Neural cell (in vitro differentiated cells): ENCODE data around the gene NYAP2. TPM values are rescaled to one million over a fixed set of nuclear protein-coding genes. Genes with fewer than 3 reads are reported as not detected.

Experiments
- H2AFZ ChIP-seq: fragments of 200-600, 300-800 bp; sonication (generic), shearing (Covaris generic); 2 replicates; pipeline ENCODE4 v1.6.0; 2014; ENCODE audit warnings: low read depth, mild to moderate bottlenecking, antibody characterized with exemption, low read length, moderate library complexity
- H3F3A ChIP-seq: fragments of 200-600 bp; shearing (Covaris generic); 2 replicates; pipeline ENCODE4 v1.6.1; 2016; ENCODE audit warnings: mild to moderate bottlenecking, moderate library complexity, mixed read lengths, antibody characterized with exemption, low read length; ENCODE audit not compliant: insufficient read depth, poor library complexity, severe bottlenecking
- H3K27ac ChIP-seq: fragments of 200-600, 300-800 bp; sonication (generic), shearing (Covaris generic); 2 replicates; pipeline ENCODE4 v1.5.1; 2014; ENCODE audit warnings: mild to moderate bottlenecking, low read length, moderate library complexity
- H3K27me3 ChIP-seq: fragments of 300-800, 200-600 bp; sonication (generic), shearing (Covaris generic); 2 replicates; pipeline ENCODE4 v1.6.0; 2014; ENCODE audit warnings: mild to moderate bottlenecking, low read depth, low read length, moderate library complexity; ENCODE audit not compliant: insufficient read depth
- H3K36me3 ChIP-seq: fragments of 300-800, 200-600 bp; sonication (generic), shearing (Covaris generic); 2 replicates; pipeline ENCODE4 v1.5.1; 2014; ENCODE audit warnings: mild to moderate bottlenecking, antibody characterized with exemption, low read length, moderate library complexity; ENCODE audit not compliant: insufficient read depth
- H3K4me2 ChIP-seq: fragments of 300-800, 200-600 bp; sonication (generic), shearing (Covaris generic); 2 replicates; pipeline ENCODE4 v1.6.0; 2014; ENCODE audit warnings: mild to moderate bottlenecking, low read length
- H3K4me3 ChIP-seq: fragments of 300-800, 200-600 bp; sonication (generic), shearing (Covaris generic); 2 replicates; pipeline ENCODE4 v1.5.1; 2014; ENCODE audit warnings: mild to moderate bottlenecking, low read length, moderate library complexity
- H3K79me2 ChIP-seq: fragments of 200-600 bp; shearing (Covaris generic); replicated peaks from 2 replicates; pipeline ENCODE4 v1.6.0; 2014; ENCODE audit warnings: mild to moderate bottlenecking, low read length, moderate library complexity; ENCODE audit not compliant: insufficient read depth
- H3K9ac ChIP-seq: fragments of 300-800, 200-600 bp; sonication (generic), shearing (Covaris generic); 2 replicates; pipeline ENCODE4 v1.6.1; 2016; ENCODE audit warnings: mild to moderate bottlenecking, low read length, mixed read lengths
- H3K9me2 ChIP-seq: fragments of 200-600 bp; shearing (Covaris generic); 2 replicates; pipeline ENCODE4 v1.6.1; 2016; ENCODE audit warnings: mild to moderate bottlenecking, low read length, mixed read lengths; ENCODE audit not compliant: insufficient read depth
- H3K9me3 ChIP-seq: fragments of 200-600, 300-800 bp; sonication (generic), shearing (Covaris generic); 2 replicates; pipeline ENCODE4 v1.6.1; 2016; ENCODE audit warnings: mild to moderate bottlenecking, mixed run types, low read length, moderate library complexity, mixed read lengths
- H4K20me1 ChIP-seq: fragments of 200-600 bp; shearing (Covaris generic); 2 replicates; pipeline ENCODE4 v1.6.1; 2016; ENCODE audit warnings: mild to moderate bottlenecking, mixed run types; ENCODE audit not compliant: insufficient read depth
- EP300 ChIP-seq: fragments of 450-650 bp; conservative IDR thresholded peaks from 2 replicates; pipeline ENCODE4 v1.6.1; 2014; ENCODE audit warnings: antibody characterized with exemption, mild to moderate bottlenecking, moderate library complexity; ENCODE audit not compliant: poor library complexity, severe bottlenecking
- EZH2 ChIP-seq: fragments of 200-600, 300-800 bp; shearing (Covaris generic), sonication (generic); IDR thresholded peaks from 2 replicates; pipeline ENCODE4 v1.6.1; 2014; ENCODE audit warnings: antibody characterized with exemption, low read length, borderline replicate concordance, mild to moderate bottlenecking; ENCODE audit not compliant: insufficient read depth, poor library complexity, severe bottlenecking
- MXI1 ChIP-seq: fragments of 450-650 bp; conservative IDR thresholded peaks from 2 replicates; pipeline ENCODE4 v1.6.1; 2014; ENCODE audit warnings: antibody characterized with exemption, mild to moderate bottlenecking; ENCODE audit not compliant: poor library complexity, severe bottlenecking
- POLR2AphosphoS5 ChIP-seq: IDR thresholded peaks from 2 replicates; pipeline ENCODE4 v1.6.1; 2012
- RAD21 ChIP-seq: fragments of 450-650 bp; conservative IDR thresholded peaks from 2 replicates; pipeline ENCODE4 v1.6.1; 2014; ENCODE audit warnings: antibody characterized with exemption, mild to moderate bottlenecking, moderate library complexity
- SMC3 ChIP-seq: fragments of 450-650 bp; conservative IDR thresholded peaks from 2 replicates; pipeline ENCODE4 v1.6.1; 2014; ENCODE audit warnings: antibody characterized with exemption, mild to moderate bottlenecking, moderate library complexity; ENCODE audit not compliant: poor library complexity
- TAF1 ChIP-seq: IDR thresholded peaks from 2 replicates; pipeline ENCODE4 v1.6.1; 2012; ENCODE audit warnings: low read depth
- polyA plus RNA-seq: library from polyadenylated mRNA; depleted of rRNA; stranded (reverse); fragments of >200 nt; gene quantifications from 2 replicates; pipeline ENCODE4 v1.2.3, GENCODE V29; 2014
- TF ChIP-seq, protein P1 (sequence below): fragments of 450-650 bp; IDR thresholded peaks from 2 replicates; pipeline ENCODE4 v1.5.1; 2014; ENCODE audit warnings: antibody characterized with exemption, mild to moderate bottlenecking, moderate library complexity; ENCODE audit not compliant: poor library complexity, severe bottlenecking
- TF ChIP-seq, protein P2 (sequence below): IDR thresholded peaks from 2 replicates; pipeline ENCODE4 v1.6.1; 2012; ENCODE audit warnings: borderline replicate concordance

NYAP2 gene
- polyA plus RNA-seq, 1 donor from 2014 or later, result 0.98 TPM

DNA sequence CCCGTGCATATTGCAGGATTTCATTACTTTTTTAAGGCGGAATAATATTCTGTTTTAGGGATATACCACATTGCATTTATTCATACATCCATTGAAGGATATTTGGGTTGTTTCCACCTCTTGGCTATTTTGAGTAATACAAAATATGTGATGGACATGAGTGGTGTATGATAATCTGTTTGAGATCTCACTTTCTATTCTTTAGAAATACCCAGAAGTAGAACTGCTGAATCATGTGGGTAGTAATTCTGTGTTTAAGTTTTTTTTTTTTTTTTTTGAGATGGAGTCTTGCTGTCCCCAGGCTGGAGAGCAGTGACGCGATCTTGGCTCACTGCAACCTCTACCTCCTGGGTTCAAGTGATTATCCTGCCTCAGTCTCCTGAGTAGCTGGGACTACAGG is 201.4 kb downstream of the NYAP2 start:
- Histone ChIP-seq H3K9me2 (no peaks in the 10 kb centered on the region), H3K27me3 (no peaks in the 10 kb centered on the region)
- TF ChIP-seq MXI1 (no peak), POLR2AphosphoS5 (no peak), EZH2 (no peak), EP300 (no peak), TAF1 (no peak), SMC3 (no peak), RAD21 (no peak)
- TF ChIP-seq, protein P1, sequence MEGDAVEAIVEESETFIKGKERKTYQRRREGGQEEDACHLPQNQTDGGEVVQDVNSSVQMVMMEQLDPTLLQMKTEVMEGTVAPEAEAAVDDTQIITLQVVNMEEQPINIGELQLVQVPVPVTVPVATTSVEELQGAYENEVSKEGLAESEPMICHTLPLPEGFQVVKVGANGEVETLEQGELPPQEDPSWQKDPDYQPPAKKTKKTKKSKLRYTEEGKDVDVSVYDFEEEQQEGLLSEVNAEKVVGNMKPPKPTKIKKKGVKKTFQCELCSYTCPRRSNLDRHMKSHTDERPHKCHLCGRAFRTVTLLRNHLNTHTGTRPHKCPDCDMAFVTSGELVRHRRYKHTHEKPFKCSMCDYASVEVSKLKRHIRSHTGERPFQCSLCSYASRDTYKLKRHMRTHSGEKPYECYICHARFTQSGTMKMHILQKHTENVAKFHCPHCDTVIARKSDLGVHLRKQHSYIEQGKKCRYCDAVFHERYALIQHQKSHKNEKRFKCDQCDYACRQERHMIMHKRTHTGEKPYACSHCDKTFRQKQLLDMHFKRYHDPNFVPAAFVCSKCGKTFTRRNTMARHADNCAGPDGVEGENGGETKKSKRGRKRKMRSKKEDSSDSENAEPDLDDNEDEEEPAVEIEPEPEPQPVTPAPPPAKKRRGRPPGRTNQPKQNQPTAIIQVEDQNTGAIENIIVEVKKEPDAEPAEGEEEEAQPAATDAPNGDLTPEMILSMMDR, result no peak
- TF ChIP-seq, protein P2, sequence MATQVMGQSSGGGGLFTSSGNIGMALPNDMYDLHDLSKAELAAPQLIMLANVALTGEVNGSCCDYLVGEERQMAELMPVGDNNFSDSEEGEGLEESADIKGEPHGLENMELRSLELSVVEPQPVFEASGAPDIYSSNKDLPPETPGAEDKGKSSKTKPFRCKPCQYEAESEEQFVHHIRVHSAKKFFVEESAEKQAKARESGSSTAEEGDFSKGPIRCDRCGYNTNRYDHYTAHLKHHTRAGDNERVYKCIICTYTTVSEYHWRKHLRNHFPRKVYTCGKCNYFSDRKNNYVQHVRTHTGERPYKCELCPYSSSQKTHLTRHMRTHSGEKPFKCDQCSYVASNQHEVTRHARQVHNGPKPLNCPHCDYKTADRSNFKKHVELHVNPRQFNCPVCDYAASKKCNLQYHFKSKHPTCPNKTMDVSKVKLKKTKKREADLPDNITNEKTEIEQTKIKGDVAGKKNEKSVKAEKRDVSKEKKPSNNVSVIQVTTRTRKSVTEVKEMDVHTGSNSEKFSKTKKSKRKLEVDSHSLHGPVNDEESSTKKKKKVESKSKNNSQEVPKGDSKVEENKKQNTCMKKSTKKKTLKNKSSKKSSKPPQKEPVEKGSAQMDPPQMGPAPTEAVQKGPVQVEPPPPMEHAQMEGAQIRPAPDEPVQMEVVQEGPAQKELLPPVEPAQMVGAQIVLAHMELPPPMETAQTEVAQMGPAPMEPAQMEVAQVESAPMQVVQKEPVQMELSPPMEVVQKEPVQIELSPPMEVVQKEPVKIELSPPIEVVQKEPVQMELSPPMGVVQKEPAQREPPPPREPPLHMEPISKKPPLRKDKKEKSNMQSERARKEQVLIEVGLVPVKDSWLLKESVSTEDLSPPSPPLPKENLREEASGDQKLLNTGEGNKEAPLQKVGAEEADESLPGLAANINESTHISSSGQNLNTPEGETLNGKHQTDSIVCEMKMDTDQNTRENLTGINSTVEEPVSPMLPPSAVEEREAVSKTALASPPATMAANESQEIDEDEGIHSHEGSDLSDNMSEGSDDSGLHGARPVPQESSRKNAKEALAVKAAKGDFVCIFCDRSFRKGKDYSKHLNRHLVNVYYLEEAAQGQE, result no peak

DNA sequence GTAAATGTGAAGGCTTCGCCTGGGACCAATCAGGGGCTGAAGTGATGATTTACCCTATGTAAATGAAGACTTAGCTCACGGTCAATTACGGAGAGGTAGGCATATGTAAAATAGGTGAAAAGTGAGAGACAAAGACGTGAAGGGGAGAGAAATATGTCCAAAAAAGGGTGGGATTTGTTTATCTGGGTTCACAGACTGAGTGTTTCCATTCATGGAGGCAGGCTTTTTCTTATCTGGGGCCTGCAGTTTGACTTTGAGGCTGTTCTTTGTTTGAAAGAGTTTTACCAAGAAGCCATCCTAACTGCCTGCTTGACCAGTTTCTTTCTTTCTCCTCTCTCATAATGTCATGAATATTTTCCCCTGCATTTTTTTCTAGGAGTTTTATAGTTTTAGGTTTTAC is 202.7 kb downstream of the NYAP2 start:
- Histone ChIP-seq H2AFZ (no peak overlapping the region), H3K36me3 (no peaks in the 10 kb centered on the region), H3K4me3 (no peak overlapping the region), H3K9ac (no peak overlapping the region), H3K27me3 (no peaks in the 10 kb centered on the region), H3F3A (no peaks in the 10 kb centered on the region), H3K27ac (no peak overlapping the region), H3K9me2 (no peaks in the 10 kb centered on the region), H4K20me1 (no peaks in the 10 kb centered on the region), H3K9me3 (no peaks in the 10 kb centered on the region), H3K4me2 (no peak overlapping the region), H3K79me2 (no peaks in the 10 kb centered on the region)
- no peak for TF ChIP-seq SMC3

More for the DNA sequence above, 201.4 kb downstream of the NYAP2 start:
- Histone ChIP-seq H3K79me2 (no peaks in the 10 kb centered on the region), H3F3A (no peaks in the 10 kb centered on the region), H3K9me3 (no peaks in the 10 kb centered on the region), H3K4me3 (no peak overlapping the region), H3K36me3 (no peaks in the 10 kb centered on the region), H3K27ac (no peak overlapping the region), H4K20me1 (no peaks in the 10 kb centered on the region), H3K4me2 (no peak overlapping the region), H2AFZ (no peak overlapping the region), H3K9ac (no peak overlapping the region)

DNA sequence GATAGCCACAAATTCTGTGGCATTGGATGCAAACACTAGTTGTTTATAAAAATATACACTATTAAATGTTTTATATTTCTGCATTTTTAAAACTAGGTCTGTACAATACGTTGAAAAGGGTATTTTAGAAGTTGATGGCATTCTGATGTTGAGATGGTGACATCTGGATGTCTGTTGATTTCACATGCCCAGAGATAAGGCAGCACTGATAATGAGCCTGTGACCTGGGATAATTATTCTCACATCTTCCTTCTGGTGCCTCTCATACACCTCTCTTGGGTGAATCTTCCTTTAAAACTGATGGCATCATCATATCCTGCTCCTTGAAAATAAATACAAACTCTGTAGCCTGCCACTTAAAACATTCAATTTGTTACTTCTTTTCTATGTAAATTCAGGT is 208.6 kb downstream of the NYAP2 start:
- Histone ChIP-seq H3K4me2 (no peak overlapping the region), H3K27ac (no peak overlapping the region), H3F3A (no peaks in the 10 kb centered on the region), H3K4me3 (no peak overlapping the region), H3K36me3 (no peaks in the 10 kb centered on the region), H3K9me3 (no peaks in the 10 kb centered on the region), H2AFZ (no peak overlapping the region), H4K20me1 (no peaks in the 10 kb centered on the region), H3K9ac (no peak overlapping the region), H3K27me3 (no peaks in the 10 kb centered on the region), H3K9me2 (no peaks in the 10 kb centered on the region), H3K79me2 (no peaks in the 10 kb centered on the region)
- TF ChIP-seq TAF1 (no peak), MXI1 (no peak), SMC3 (no peak), EZH2 (no peak), EP300 (no peak), RAD21 (no peak), POLR2AphosphoS5 (no peak)
- TF ChIP-seq, protein P2, result no peak
- TF ChIP-seq, protein P1, result no peak
